Measurements from ENCODE around the gene KCNC3. TPM values are rescaled to one million over a fixed set of nuclear protein-coding genes. Genes with fewer than 3 reads are reported as not detected.

The KCNC3 gene
- total and polyA plus RNA-seq, 4 donors, result 0.56 to 1.6 (median 1.1) TPM

- Histone ChIP-seq H3K27me3 (ENCODE audit: control insufficient read depth in 4 of 4, insufficient read depth in 4 of 4, low read length in 3 of 4) (no peaks in the 10 kb centered on the region), H3K36me3 (ENCODE audit: control insufficient read depth in 4 of 4, insufficient read depth in 3 of 4, low read depth in 1 of 4, low read length in 3 of 4) (no peaks in the 10 kb centered on the region), H3K4me1 (ENCODE audit: control insufficient read depth in 4 of 4, insufficient read depth in 4 of 4, low read length in 3 of 4) (peaks cover 0 to 13% (median 6%) of the 10 kb centered on the region in 4 donors), H3K9ac (ENCODE audit: low read depth in 1 of 2, low read length in 2 of 2) (no peak overlapping the region), H3K27ac (ENCODE audit: low read depth in 1 of 2, low read length in 2 of 2) (no peak overlapping the region), H3K4me3 (ENCODE audit: low read depth in 1 of 3, low read length in 3 of 3) (no peak overlapping the region), H3K9me3 (ENCODE audit: control insufficient read depth in 4 of 4, low read length in 3 of 4) (no peaks in the 10 kb centered on the region)
- no peak for DNase-seq (ENCODE audit: low spot score)
- no peak for TF ChIP-seq RXRA (IDR thresholded peaks at IDR 0.05)
- TF ChIP-seq TAF1 (conservative IDR thresholded peaks at IDR 0.05), result no peak
- no peak for TF ChIP-seq RAD21 (IDR thresholded peaks at IDR 0.05)
- TF ChIP-seq, protein P1, sequence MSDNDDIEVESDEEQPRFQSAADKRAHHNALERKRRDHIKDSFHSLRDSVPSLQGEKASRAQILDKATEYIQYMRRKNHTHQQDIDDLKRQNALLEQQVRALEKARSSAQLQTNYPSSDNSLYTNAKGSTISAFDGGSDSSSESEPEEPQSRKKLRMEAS (IDR thresholded peaks at IDR 0.05), result no peak
- TF ChIP-seq, protein P2, sequence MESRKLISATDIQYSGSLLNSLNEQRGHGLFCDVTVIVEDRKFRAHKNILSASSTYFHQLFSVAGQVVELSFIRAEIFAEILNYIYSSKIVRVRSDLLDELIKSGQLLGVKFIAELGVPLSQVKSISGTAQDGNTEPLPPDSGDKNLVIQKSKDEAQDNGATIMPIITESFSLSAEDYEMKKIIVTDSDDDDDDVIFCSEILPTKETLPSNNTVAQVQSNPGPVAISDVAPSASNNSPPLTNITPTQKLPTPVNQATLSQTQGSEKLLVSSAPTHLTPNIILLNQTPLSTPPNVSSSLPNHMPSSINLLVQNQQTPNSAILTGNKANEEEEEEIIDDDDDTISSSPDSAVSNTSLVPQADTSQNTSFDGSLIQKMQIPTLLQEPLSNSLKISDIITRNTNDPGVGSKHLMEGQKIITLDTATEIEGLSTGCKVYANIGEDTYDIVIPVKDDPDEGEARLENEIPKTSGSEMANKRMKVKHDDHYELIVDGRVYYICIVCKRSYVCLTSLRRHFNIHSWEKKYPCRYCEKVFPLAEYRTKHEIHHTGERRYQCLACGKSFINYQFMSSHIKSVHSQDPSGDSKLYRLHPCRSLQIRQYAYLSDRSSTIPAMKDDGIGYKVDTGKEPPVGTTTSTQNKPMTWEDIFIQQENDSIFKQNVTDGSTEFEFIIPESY (IDR thresholded peaks at IDR 0.05), result no peak
- TF ChIP-seq HNF4A (conservative IDR thresholded peaks at IDR 0.05), result no peak
- TF ChIP-seq, protein P3, sequence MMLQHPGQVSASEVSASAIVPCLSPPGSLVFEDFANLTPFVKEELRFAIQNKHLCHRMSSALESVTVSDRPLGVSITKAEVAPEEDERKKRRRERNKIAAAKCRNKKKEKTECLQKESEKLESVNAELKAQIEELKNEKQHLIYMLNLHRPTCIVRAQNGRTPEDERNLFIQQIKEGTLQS (IDR thresholded peaks at IDR 0.05), result no peak
- TF ChIP-seq FOXA2 (IDR thresholded peaks at IDR 0.05), result no peak
- TF ChIP-seq YY1 (IDR thresholded peaks at IDR 0.05), result no peak
- no peak for TF ChIP-seq GABPA (IDR thresholded peaks at IDR 0.05 in 1 of 2, conservative IDR thresholded peaks at IDR 0.05 in 1 of 2)
- no peak for TF ChIP-seq FOXA1 (IDR thresholded peaks at IDR 0.05)
- no peak for TF ChIP-seq REST (IDR thresholded peaks at IDR 0.05)
- WGBS, result 84% methylated on average over 10 of the region's 10 CpGs
These were observed 42.8 kb upstream of the KCNC3 start for GRCh38 chr19:50371914-50372475.

DNA sequence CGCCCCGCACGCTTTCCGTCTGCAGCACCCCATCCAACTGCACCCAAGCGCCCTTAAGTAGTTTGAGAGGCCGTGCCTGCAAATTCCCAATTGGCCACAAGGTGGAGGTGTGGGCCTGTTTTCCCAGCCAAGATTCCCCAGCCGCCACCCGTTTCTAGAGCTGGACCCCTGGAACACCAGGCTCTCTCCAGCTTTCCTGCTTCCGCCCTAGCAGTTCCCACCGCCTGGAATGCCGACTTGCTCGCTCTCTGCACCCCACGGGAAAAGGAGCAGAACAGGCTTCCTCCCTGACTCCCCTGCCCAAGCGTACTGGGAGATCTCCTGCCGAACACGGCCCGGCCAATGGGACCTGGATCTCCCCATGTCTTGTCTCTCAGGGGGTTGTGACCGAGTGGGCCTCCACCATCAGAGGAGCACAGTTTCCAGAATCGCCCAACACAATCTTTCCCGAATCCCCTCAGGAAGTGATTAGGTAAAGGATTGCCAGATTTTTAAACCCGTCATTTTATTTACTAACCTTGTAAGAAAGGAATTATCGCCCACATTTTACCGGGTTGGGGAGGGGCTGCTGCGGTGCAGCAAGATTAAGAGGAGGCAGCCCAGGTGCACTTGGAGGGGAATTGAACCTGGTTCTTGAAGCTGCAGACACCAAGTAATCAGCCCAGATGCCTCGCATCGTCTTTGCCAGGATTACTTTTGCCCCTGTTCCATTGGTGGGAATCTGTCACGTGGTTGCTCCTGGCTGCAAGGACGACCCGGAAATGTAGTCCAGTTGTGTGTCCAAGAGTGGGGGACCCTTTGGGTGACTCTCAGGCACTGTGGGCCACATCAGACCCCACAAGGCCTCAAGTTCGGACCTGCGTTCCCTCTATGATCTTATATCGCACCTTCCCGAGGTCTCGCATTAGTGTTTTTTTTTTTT is 39.7 kb upstream of the KCNC3 start:
- Histone ChIP-seq H3K4me3 (ENCODE audit: low read depth in 1 of 3, low read length in 3 of 3) (peak overlapping the region; percentile 56 to 82 (median 76)), H3K9me3 (ENCODE audit: control insufficient read depth in 4 of 4, low read length in 3 of 4) (no peaks in the 10 kb centered on the region), H3K4me1 (ENCODE audit: control insufficient read depth in 4 of 4, insufficient read depth in 4 of 4, low read length in 3 of 4) (peaks cover 0 to 13% (median 5%) of the 10 kb centered on the region in 4 donors), H3K36me3 (ENCODE audit: control insufficient read depth in 4 of 4, insufficient read depth in 3 of 4, low read depth in 1 of 4, low read length in 3 of 4) (no peaks in the 10 kb centered on the region), H3K9ac (ENCODE audit: low read depth in 1 of 2, low read length in 2 of 2) (peak overlapping the region; percentile 70 to 73), H3K27me3 (ENCODE audit: control insufficient read depth in 4 of 4, insufficient read depth in 4 of 4, low read length in 3 of 4) (no peaks in the 10 kb centered on the region), H3K27ac (ENCODE audit: low read depth in 1 of 2, low read length in 2 of 2) (peak overlapping the region; percentile 62)
- peak; percentile 88 for DNase-seq (ENCODE audit: low spot score)
- WGBS, result 9% methylated on average over 34 of the region's 34 CpGs
- no peak for TF ChIP-seq JUND (IDR thresholded peaks at IDR 0.05)
- TF ChIP-seq FOXA2 (IDR thresholded peaks at IDR 0.05), result no peak
- no peak for TF ChIP-seq NR2F2 (IDR thresholded peaks at IDR 0.05)
- TF ChIP-seq EGR1 (IDR thresholded peaks at IDR 0.05; ENCODE audit: low read depth in 2 of 2), result no peak
- peak; percentile 86 for TF ChIP-seq CTCF (IDR thresholded peaks at IDR 0.05; ENCODE audit: low read depth, low read length, missing input control)
- TF ChIP-seq, protein P2 (IDR thresholded peaks at IDR 0.05), result no peak
- no peak for TF ChIP-seq HNF4A (conservative IDR thresholded peaks at IDR 0.05)
- TF ChIP-seq, protein P3 (IDR thresholded peaks at IDR 0.05), result no peak
